Cardiac septum (tissue), 1 donor: ENCODE data around the gene TWNK. TPM values are rescaled to one million over a fixed set of nuclear protein-coding genes. Genes with fewer than 3 reads are reported as not detected.

Experiments
- DNase-seq: peaks from one replicate; pipeline ENCODE4 v3.0.0-alpha.2; 2020; ENCODE audit warnings: low spot score
- intact Hi-C: fragments of 100-400 bp; cut with DNase I; formaldehyde crosslinking; loops from one replicate; pipeline ENCODE4 v1.14.0; 2022
- microRNA-seq: library from miRNA; unstranded; fragments of <30 nt; microRNA quantifications from one replicate; pipeline ENCODE4 v1.2.0, GENCODE V29; 2020
- total RNA-seq: library from RNA; stranded (reverse); fragmentation: NEBNext Ultra II Directional; extraction: Animal tissue kit (Norgen Biotek cat#: 25700); gene quantifications from one replicate; pipeline ENCODE4 v1.2.1, GENCODE V29; 2021
- donor health status: DM: no; HTN: no; CAD: no.

TWNK gene
- total RNA-seq, 1 donor from 2014 or later, result 5.2 TPM

- intact Hi-C loops, result no loop called here
- DNase-seq, result no peak
Measured at GRCh38 chr10:101040061-101040460, 52.7 kb downstream of the TWNK start.

- DNase-seq, result no peak
- intact Hi-C loops, result loop anchor here (1.0 kb wide), 1 partner anchor 26 kb away; no protein-coding TSS in a partner anchor
Measured at GRCh38 chr10:101040851-101041250, 53.5 kb downstream of the TWNK start.

GRCh38 chr10:101041252-101041761 is 54.0 kb downstream of the TWNK start:
- DNase-seq, result no peak
- intact Hi-C loops, result loop anchor here (1.0 kb wide), 1 partner anchor 26 kb away; no protein-coding TSS in a partner anchor

- DNase-seq, result no peak
- intact Hi-C loops, result no loop called here
Measured at GRCh38 chr10:101042118-101042517, 54.8 kb downstream of the TWNK start.

GRCh38 chr10:101042667-101043362 is 55.5 kb downstream of the TWNK start:
- DNase-seq, result peak; percentile 97
- intact Hi-C loops, result no loop called here

- intact Hi-C loops, result no loop called here
Measured at GRCh38 chr10:101043363-101043707, 56.0 kb downstream of the TWNK start.

More at GRCh38 chr10:101043363-101043707, 56.0 kb downstream of the TWNK start:
- DNase-seq, result no peak

Small RNAs within 50 kb of the gene (microRNA-seq; reads per million reads assigned to microRNA genes)
- gene MIR608, result not detected

Other genes with a start within 250 kb of the TWNK start
- gene PAX2, start 242.0 kb upstream of the TWNK start, total RNA-seq, result not detected
- 22.8 TPM for gene SLF2, start 74.6 kb upstream of the TWNK start, total RNA-seq
- 1.0 TPM for gene SEMA4G, start 18.0 kb upstream of the TWNK start, total RNA-seq
- 51.7 TPM for gene MRPL43, start within 50 bp of the TWNK start, total RNA-seq
- 47.2 TPM for gene LZTS2, start 12.3 kb downstream of the TWNK start, total RNA-seq
- 0.40 TPM for gene PDZD7, start 43.6 kb downstream of the TWNK start, total RNA-seq
- gene SFXN3, start 43.7 kb downstream of the TWNK start, total RNA-seq, result 30.8 TPM
- gene KAZALD1, start 74.4 kb downstream of the TWNK start, total RNA-seq, result 12.1 TPM
- gene TLX1, start 143.8 kb downstream of the TWNK start, total RNA-seq, result not detected
- gene LBX1, start 241.9 kb downstream of the TWNK start, total RNA-seq, result 0.13 TPM